ENCODE results near the gene STAT3. TPM values are rescaled to one million over a fixed set of nuclear protein-coding genes. Genes with fewer than 3 reads are reported as not detected.
A peak's percentile ranks its signal among the peaks of the same experiment; 100 is the strongest.

The STAT3 gene
- total and polyA plus RNA-seq, 9 of the 15 experiments (the other 6 are each of a cell fraction or from before 2014, with no cell fraction given) = 90.0 to 179 (median 114) TPM

GRCh38 chr17:42329025-42329976 is 58.9 kb downstream of the STAT3 start (continued):
- TF ChIP-seq ATF7 (IDR thresholded peaks at IDR 0.05) (no peak), POLR2A (conservative IDR thresholded peaks at IDR 0.05) (no peak), CC2D1A (IDR thresholded peaks at IDR 0.05) (no peak), PHF8 (IDR thresholded peaks at IDR 0.05; ENCODE audit: borderline replicate concordance, low read length) (no peak), KDM2B (CRISPR knock-in tag; IDR thresholded peaks at IDR 0.05) (no peak), CREBBP (IDR thresholded peaks at IDR 0.05; ENCODE audit: low read depth, low read length) (no peak), ZNF668 (CRISPR knock-in tag; IDR thresholded peaks at IDR 0.05) (no peak)

GRCh38 chr17:42325026-42325425 is 63.2 kb downstream of the STAT3 start:
- in situ Hi-C loops (cut with MboI) (no loop called here), intact Hi-C loops (cut with micrococcal nuclease) (no loop called here)
- Histone ChIP-seq H3K27ac (ENCODE audit: extremely low read depth, low read depth, low read length) (no peak overlapping the region), H3K9ac (ENCODE audit: insufficient read depth in 1 of 2, low read depth in 2 of 2, low read length in 2 of 2) (peak overlapping the region in 1 of 2 experiments; percentile 53; a peak in 1 of 4 replicates), H3K9me3 (replicated peaks; ENCODE audit: control insufficient read depth, insufficient read depth, low read depth, low read length) (no peaks in the 10 kb centered on the region), H3K27me3 (ENCODE audit: control insufficient read depth in 2 of 2, insufficient read depth in 2 of 2, low read length in 2 of 2) (no peaks in the 10 kb centered on the region), H3K4me3 (no peak overlapping the region), H3K4me1 (replicated peaks in 1 of 2; ENCODE audit: control insufficient read depth in 2 of 2, insufficient read depth in 2 of 2, low read length in 2 of 2) (peaks cover 25 to 30% of the 10 kb centered on the region in 2 experiments), H3K79me2 (ENCODE audit: control insufficient read depth, insufficient read depth, low read length) (peaks cover 12% of the 10 kb centered on the region), H2AFZ (ENCODE audit: low read depth, low read length) (no peak overlapping the region), H4K20me1 (replicated peaks; ENCODE audit: control insufficient read depth, insufficient read depth, low read length) (no peaks in the 10 kb centered on the region), H3K4me2 (ENCODE audit: insufficient read depth, low read length) (no peak overlapping the region), H3K36me3 (ENCODE audit: control insufficient read depth, insufficient read depth, low read length) (peaks cover 72% of the 10 kb centered on the region), H3K9me1 (ENCODE audit: control insufficient read depth, insufficient read depth, low read length) (no peaks in the 10 kb centered on the region)
- FAIRE-seq = no peak
- no peak for ATAC-seq
- WGBS (ENCODE audit: insufficient coverage, low coverage, missing lambda C conversion rate) = 99% methylated on average over 7 of the region's 7 CpGs
- ChIA-PET POLR2A (interaction anchor here (1.1 kb wide), 1 partner anchor 10 kb away, joined by 3 read pairs; no protein-coding TSS in a partner anchor), CTCF (ENCODE audit: low intra/inter-chr PET ratio) (no interaction called here)
- BruUV-seq (replicated peaks) = no TSS peak
- no peak for DNase-seq (ENCODE audit: extremely low read depth in 1 of 4, low spot score in 3 of 4)
- TF ChIP-seq PRDM10 (IDR thresholded peaks at IDR 0.05; ENCODE audit: partially characterized antibody) = no peak
- no peak for TF ChIP-seq ZNF143 (CRISPR knock-in tag; IDR thresholded peaks at IDR 0.05)
- TF ChIP-seq MTA3 (IDR thresholded peaks at IDR 0.05; ENCODE audit: borderline replicate concordance) = no peak
- no peak for TF ChIP-seq TFAM (CRISPR knock-in tag; conservative IDR thresholded peaks at IDR 0.05)
- TF ChIP-seq ZBTB12 (CRISPR knock-in tag; IDR thresholded peaks at IDR 0.05) = no peak
- no peak for TF ChIP-seq MYC (IDR thresholded peaks at IDR 0.05; ENCODE audit: low read depth, low read length)
- TF ChIP-seq MYC (CRISPR knock-in tag; IDR thresholded peaks at IDR 0.05; ENCODE audit: borderline replicate concordance, low read depth) = no peak
- TF ChIP-seq ERF (CRISPR knock-in tag; IDR thresholded peaks at IDR 0.05) = no peak
- TF ChIP-seq ZNF431 (CRISPR knock-in tag; IDR thresholded peaks at IDR 0.05) = no peak
- no peak for TF ChIP-seq PPARD (CRISPR knock-in tag; IDR thresholded peaks at IDR 0.05)
- no peak for TF ChIP-seq CHD1 (IDR thresholded peaks at IDR 0.05; ENCODE audit: low read length)
